Nephron (organoid): ENCODE measurements around the gene TOM1L2.
A peak's percentile ranks its signal among the peaks of the same experiment; 100 is the strongest.
"Not testable (repeated sequence)": the region's sequence is repeated elsewhere in the genome, so short reads cannot be mapped to it uniquely, and the experiment has no call there.

Experiments used
- H3K27ac Mint-ChIP-seq, 3 experiments: 2 replicates each; pipeline ENCODE4 v1.8.0; 2020; ENCODE audit warnings: mixed read lengths in 3 of 3, mild to moderate bottlenecking in 2 of 3, moderate library complexity in 1 of 3
- H3K27me3 Mint-ChIP-seq: 2 replicates; pipeline ENCODE4 v1.8.0; 2021; ENCODE audit warnings: low read depth, mild to moderate bottlenecking, moderate library complexity, mixed read lengths
- H3K36me3 Mint-ChIP-seq: 2 replicates; pipeline ENCODE4 v1.8.0; 2020; ENCODE audit warnings: low read depth, mixed read lengths
- H3K4me1 Mint-ChIP-seq: 2 replicates; pipeline ENCODE4 v1.8.0; 2020; ENCODE audit warnings: mixed read lengths
- H3K4me3 Mint-ChIP-seq, 3 experiments: 2 replicates each; pipeline ENCODE4 v1.8.0; 2020; ENCODE audit warnings: mild to moderate bottlenecking in 3 of 3, mixed read lengths in 3 of 3, moderate library complexity in 2 of 3
- H3K9me3 Mint-ChIP-seq: 2 replicates; pipeline ENCODE4 v1.8.0; 2020; ENCODE audit warnings: mixed read lengths
- CTCF ChIP-seq, 3 experiments: fragments of 200-600 bp; sonication (generic); IDR thresholded peaks; one replicate each; pipeline ENCODE4 v1.5.0; 2021; ENCODE audit warnings: antibody characterized with exemption in 3 of 3; ENCODE audit not compliant: unreplicated experiment in 3 of 3

Gene TOM1L2

DNA sequence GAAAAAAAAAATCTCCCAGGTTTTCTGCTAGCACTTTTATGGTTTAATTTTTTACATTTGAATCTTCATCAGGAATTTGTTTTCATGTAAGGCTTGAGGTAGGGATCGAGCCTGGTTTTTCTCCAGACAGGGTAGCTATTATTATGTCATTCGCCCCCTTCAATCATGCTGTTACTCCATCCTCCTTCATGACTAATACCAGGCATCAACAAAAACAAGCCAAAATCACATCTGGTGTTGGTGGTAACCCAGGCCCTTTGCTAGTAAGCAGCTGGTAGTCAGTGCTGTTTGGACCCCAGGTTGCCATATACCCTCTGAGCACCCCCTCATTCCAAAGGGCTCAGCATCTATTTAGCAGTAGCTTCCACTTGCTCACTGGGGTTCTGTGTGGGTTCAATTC, 30.0 kb upstream of the TOM1L2 start:
- H3K4me3 Mint-ChIP-seq, result no peak overlapping the region
- no peak overlapping the region for H3K27ac Mint-ChIP-seq
- H3K9me3 Mint-ChIP-seq, result no peaks in the 10 kb centered on the region
- H3K27me3 Mint-ChIP-seq, result peaks cover 5% of the 10 kb centered on the region
- TF ChIP-seq CTCF (IDR thresholded peaks at IDR 0.05; ENCODE audit: unreplicated experiment in 3 of 3), result no peak
- H3K4me1 Mint-ChIP-seq, result no peaks in the 10 kb centered on the region
- H3K36me3 Mint-ChIP-seq, result no peaks in the 10 kb centered on the region

DNA sequence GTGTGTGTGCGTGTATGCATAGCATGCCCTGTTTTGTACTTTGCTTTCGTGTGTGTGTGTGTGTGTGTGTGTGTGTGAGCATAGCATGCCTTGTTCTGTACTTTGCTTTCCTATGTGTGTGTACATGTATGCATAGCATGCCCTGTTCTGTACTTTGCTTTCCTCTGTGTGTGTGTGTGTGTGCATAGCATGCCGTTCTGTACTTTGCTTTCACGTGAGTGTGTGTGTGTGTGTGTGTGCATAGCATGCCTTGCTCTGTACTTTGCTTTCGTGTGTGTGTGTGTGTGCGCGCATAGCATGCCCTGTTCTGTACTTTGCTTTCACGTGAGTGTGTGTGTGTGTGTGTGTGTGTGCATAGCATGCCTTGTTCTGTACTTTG, 27.8 kb upstream of the TOM1L2 start:
- Mint-ChIP-seq H3K27ac (peak overlapping the region in 1 of 3 experiments; percentile 11), H3K27me3 (no peaks in the 10 kb centered on the region), H3K36me3 (no peaks in the 10 kb centered on the region), H3K4me1 (peaks cover 3% of the 10 kb centered on the region), H3K4me3 (no peak overlapping the region), H3K9me3 (no peaks in the 10 kb centered on the region)
- TF ChIP-seq CTCF (IDR thresholded peaks at IDR 0.05; ENCODE audit: unreplicated experiment in 3 of 3), result no peak

DNA sequence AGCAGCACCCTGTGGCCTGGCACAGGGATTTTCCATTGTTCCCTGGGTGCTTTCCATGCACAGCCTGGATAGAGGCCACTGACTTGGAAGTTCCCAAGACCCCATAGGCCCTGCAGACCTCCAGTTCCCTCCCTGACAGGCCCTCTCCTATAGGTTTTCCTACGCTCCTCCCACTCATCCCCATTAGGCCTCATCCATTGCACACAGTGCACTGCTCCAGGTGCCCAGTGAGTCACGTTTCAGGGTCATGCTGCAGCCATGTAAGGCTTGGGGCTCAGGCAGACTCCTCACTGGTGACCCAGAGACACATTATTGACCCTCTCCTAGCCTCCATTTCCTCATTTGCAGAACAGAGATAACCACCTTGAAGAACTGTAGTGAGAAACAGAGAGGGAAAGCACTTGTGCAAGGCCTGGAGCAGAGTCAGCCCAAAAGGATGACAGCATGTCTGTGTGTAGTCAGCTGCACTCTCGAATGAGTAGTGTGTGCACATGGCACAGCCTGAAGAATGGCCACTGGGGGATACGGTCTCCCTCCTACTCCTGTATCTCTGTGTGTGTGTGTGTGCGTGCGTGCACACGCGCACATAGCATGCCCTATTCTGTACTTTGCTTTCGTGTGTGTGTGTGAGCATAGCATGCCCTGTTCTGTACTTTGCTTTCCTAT, 27.3 kb upstream of the TOM1L2 start:
- no peaks in the 10 kb centered on the region for H3K36me3 Mint-ChIP-seq
- TF ChIP-seq CTCF (IDR thresholded peaks at IDR 0.05; ENCODE audit: unreplicated experiment in 3 of 3), result no peak
- peak overlapping the region in 1 of 3 experiments; percentile 11 for H3K27ac Mint-ChIP-seq
- H3K27me3 Mint-ChIP-seq, result no peaks in the 10 kb centered on the region
- no peaks in the 10 kb centered on the region for H3K9me3 Mint-ChIP-seq
- H3K4me3 Mint-ChIP-seq, result no peak overlapping the region
- H3K4me1 Mint-ChIP-seq, result peaks cover 8% of the 10 kb centered on the region

- H3K27ac Mint-ChIP-seq, result no peak overlapping the region
- H3K4me1 Mint-ChIP-seq, result peaks cover 12% of the 10 kb centered on the region
- H3K36me3 Mint-ChIP-seq, result no peaks in the 10 kb centered on the region
- no peak for TF ChIP-seq CTCF (IDR thresholded peaks at IDR 0.05; ENCODE audit: unreplicated experiment in 3 of 3)
- H3K9me3 Mint-ChIP-seq, result no peaks in the 10 kb centered on the region
- H3K27me3 Mint-ChIP-seq, result no peaks in the 10 kb centered on the region
- no peak overlapping the region for H3K4me3 Mint-ChIP-seq
These were observed 26.7 kb upstream of the TOM1L2 start for GRCh38 chr17:17998934-17999333.

GRCh38 chr17:17995887-17996286, 23.7 kb upstream of the TOM1L2 start:
- H3K27ac Mint-ChIP-seq, H3K27me3 Mint-ChIP-seq, H3K9me3 Mint-ChIP-seq, H3K4me3 Mint-ChIP-seq, H3K36me3 Mint-ChIP-seq: not testable (repeated sequence)
- H3K4me1 Mint-ChIP-seq, result peaks cover 18% of the 10 kb centered on the region

DNA sequence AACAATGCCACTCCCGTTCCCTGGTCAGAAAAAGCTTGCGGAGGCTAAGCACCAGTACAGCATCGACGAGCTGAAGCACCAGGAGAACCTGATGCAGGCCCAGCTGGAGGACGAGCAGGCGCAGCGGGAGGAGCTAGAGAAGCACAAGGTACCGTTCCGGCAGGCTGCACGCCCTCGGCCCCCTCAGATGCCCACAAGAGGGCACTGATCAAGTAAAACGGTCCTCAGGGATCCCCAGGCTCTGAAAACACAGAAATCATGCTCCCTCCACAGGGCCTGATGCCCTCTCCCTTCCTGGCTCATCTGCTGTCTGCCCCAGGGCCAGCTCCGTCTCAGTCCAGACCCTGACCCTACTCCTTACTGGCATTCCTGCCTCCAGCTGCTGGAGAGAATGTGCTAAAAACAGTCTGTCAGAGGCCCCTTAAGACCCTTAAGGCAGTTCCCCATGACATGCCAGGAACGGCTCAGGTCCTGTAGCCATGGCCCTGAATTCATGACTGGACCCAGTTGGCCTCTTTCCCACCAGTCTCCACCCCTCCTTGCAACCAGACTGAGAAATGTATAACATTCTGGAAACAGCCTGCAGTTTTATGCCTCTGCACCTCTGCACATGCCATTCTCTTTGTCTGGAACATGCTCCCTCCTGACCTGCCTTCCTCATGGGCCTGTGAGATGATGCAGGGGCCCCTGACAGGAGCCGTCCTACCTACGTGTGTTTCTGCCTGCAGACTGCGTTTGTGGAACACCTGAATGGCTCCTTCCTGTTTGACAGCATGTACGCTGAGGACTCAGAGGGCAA, 22.3 kb upstream of the TOM1L2 start:
- H3K27ac Mint-ChIP-seq, result peak overlapping the region in 1 of 3 experiments; percentile 13
- no peaks in the 10 kb centered on the region for H3K36me3 Mint-ChIP-seq
- peaks cover 18% of the 10 kb centered on the region for H3K4me1 Mint-ChIP-seq
- H3K27me3 Mint-ChIP-seq, result no peaks in the 10 kb centered on the region
- no peaks in the 10 kb centered on the region for H3K9me3 Mint-ChIP-seq
- peak in 1 of 3 experiments; percentile 24 for TF ChIP-seq CTCF (IDR thresholded peaks at IDR 0.05; ENCODE audit: unreplicated experiment in 3 of 3)
- no peak overlapping the region for H3K4me3 Mint-ChIP-seq
